Measurements from ENCODE around the gene SLC12A8. TPM values are rescaled to one million over a fixed set of nuclear protein-coding genes. Genes with fewer than 3 reads are reported as not detected.
A peak's percentile ranks its signal among the peaks of the same experiment; 100 is the strongest.

SLC12A8 gene, protein sequence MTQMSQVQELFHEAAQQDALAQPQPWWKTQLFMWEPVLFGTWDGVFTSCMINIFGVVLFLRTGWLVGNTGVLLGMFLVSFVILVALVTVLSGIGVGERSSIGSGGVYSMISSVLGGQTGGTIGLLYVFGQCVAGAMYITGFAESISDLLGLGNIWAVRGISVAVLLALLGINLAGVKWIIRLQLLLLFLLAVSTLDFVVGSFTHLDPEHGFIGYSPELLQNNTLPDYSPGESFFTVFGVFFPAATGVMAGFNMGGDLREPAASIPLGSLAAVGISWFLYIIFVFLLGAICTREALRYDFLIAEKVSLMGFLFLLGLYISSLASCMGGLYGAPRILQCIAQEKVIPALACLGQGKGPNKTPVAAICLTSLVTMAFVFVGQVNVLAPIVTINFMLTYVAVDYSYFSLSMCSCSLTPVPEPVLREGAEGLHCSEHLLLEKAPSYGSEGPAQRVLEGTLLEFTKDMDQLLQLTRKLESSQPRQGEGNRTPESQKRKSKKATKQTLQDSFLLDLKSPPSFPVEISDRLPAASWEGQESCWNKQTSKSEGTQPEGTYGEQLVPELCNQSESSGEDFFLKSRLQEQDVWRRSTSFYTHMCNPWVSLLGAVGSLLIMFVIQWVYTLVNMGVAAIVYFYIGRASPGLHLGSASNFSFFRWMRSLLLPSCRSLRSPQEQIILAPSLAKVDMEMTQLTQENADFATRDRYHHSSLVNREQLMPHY
- under 1 TPM; 0.80 to 0.92 TPM for total RNA-seq
- long read RNA-seq, partial matches to known transcripts, result 0 of 2 reads
- long read RNA-seq, other reads (novel, unspliced or antisense), result 2 of 2 reads

GRCh38 chr3:125212509-125213363, at the start of gene SLC12A8:
SLC12A8 (minus strand) TSS chr3:125212748; CDS start chr3:125211349, 1,399 bp downstream.
- no peak for DNase-seq
- peak; percentile 66 to 74 for ATAC-seq
- intact Hi-C loops (cut with DNase I), result no loop called here

GRCh38 chr3:125262161-125262560, 49.6 kb upstream of the SLC12A8 start:
- no peak for DNase-seq
- ATAC-seq, result no peak
- intact Hi-C loops (cut with DNase I), result no loop called here

GRCh38 chr3:125261031-125261430, 48.5 kb upstream of the SLC12A8 start:
- DNase-seq (no peak), ATAC-seq (no peak)
- intact Hi-C loops (cut with DNase I), result no loop called here

GRCh38 chr3:125260158-125260557, 47.6 kb upstream of the SLC12A8 start:
- DNase-seq (no peak), ATAC-seq (no peak)
- intact Hi-C loops (cut with DNase I), result no loop called here

DNA sequence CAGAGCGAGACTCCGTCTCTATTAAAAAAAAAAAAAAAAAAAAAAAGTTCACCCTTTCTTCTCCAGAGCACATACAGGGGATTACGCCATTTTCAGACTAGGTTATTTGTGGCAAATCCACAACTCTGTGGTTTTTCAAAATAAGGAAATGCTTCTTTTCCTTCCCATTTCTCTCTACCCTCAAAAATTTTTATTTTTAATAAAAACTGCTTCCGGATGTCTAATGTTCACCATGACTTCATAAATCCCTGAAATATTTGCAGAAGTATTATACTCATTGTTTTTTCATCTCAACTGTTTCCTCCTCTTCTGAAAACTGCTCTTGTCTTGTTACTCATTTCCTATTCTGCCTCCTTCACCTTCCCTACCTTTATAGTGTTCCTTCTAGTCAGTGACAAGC, 45.0 kb upstream of the SLC12A8 start:
- DNase-seq (no peak), ATAC-seq (peak in 1 of 2 donors; percentile 19)
- intact Hi-C loops (cut with DNase I), result no loop called here

DNA sequence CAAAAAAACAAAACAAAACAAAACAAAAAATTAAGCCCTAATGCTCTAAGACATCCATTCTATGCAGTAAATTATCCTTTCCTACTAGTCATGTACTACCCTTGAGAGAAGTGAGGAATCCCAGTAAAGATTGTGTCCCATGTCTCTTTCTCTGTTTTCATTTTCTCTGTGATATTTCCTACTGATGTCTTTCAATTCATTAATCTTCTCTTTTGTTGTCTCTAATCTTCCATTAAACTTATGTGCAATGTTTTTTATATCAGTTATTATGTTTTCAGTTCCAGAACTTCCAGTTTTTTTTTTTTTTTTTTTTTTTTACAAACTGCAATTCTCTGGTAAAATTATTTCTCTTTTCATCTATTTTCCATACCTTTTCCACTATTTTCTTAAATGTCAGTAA, 44.1 kb upstream of the SLC12A8 start:
- intact Hi-C loops (cut with DNase I), result no loop called here
- no peak for DNase-seq
- no peak for ATAC-seq

DNA sequence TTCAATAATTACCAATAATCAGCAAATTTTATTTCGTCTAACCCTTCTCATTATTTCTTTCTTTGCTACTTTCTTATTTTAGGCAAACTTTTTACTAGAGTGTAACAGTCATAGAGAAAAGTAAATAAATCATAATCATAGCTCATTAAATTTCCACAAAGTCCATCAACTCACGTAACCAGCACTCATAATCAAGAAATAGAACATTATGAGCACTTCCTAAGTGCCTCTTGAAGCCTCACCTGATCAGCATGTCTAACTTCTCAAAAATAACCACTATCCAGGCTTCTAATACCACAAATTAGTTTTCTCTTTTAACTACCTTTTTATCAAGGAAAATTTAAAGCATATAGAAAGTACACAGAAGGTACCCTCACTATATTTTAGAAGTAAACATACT, 38.4 kb upstream of the SLC12A8 start:
- DNase-seq, result no peak
- intact Hi-C loops (cut with DNase I), result no loop called here

GRCh38 chr3:125246237-125246636, 33.7 kb upstream of the SLC12A8 start:
- intact Hi-C loops (cut with DNase I), result no loop called here
- no peak for ATAC-seq
- DNase-seq, result no peak

More for the DNA sequence above, 38.4 kb upstream of the SLC12A8 start:
- no peak for ATAC-seq

DNA sequence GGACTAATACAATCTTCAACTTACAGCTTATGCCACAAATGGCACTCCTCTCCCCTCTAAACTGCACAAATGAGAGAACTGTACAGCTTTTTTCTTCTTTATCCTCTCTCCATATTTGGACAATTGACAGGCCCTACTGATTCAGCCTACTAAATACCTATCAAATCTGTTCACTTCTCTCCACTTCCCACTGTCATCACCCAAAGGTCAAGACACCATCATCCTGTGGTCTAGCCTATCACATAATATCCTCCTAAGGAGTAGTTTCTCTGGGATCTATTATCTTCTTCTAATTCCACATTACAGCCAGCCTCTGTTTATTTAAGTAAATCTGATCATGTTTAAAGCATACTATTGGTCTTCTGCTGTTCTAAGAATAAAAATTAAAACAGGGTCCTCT, 33.0 kb upstream of the SLC12A8 start:
- no peak for DNase-seq
- intact Hi-C loops (cut with DNase I), result no loop called here
- no peak for ATAC-seq

DNA sequence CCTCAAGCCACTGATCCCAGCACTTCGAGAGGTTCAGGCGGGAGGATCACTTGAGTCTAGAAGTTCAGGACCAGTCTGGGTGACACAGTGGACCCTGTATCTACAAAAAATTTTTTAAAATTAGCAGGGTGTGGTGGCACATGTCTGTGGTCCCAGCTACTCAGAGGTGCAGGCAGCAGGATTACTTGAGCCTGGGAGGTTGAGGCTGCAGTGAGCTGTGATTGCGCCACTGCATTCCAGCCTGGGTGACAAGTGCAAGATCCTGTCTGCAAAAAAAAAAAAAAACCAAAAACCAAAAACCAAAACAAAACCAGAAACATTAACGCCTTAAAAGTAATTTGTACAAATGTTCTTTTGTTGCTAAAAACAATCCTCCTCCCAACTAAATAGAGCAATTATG, 27.9 kb upstream of the SLC12A8 start:
- no peak for DNase-seq
- no peak for ATAC-seq
- intact Hi-C loops (cut with DNase I), result no loop called here

- no peak for ATAC-seq
- intact Hi-C loops (cut with DNase I), result no loop called here
Measured at GRCh38 chr3:125239266-125239665, 26.7 kb upstream of the SLC12A8 start.

GRCh38 chr3:125238759-125239158, 26.2 kb upstream of the SLC12A8 start:
- ATAC-seq (no peak), DNase-seq (no peak)
- intact Hi-C loops (cut with DNase I), result no loop called here

More at GRCh38 chr3:125239266-125239665, 26.7 kb upstream of the SLC12A8 start:
- DNase-seq, result no peak

DNA sequence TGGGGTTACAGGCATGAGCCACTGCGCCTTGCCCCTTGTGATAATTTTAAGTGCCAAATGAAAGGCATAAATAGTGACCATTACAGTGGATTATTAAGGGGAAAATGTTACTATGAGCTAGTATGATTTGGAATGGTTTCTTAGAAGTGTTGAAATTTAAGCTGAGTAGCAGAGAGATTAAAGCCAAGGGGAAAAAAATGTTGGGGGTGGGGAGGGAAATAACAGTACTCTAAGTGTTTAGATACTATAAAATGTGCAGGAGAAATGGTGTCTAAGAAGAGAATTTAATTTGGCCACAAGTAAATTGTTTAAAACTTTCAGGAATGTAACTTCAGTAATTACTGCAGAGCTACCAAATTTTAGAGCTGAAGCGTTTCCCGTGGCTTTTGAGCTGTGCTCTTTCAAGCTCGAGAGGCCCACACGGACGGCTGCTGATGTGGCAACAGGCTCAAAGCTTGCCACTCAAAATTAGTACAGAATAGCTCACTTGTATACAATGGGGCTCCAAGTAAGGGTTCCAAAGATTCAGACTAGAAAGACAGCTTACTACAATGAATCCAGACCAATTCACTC, 23.9 kb upstream of the SLC12A8 start:
- peak; percentile 21 to 63 for ATAC-seq
- no peak for DNase-seq
- intact Hi-C loops (cut with DNase I), result no loop called here

- intact Hi-C loops (cut with DNase I), result no loop called here
- DNase-seq (no peak), ATAC-seq (no peak)
Measured at GRCh38 chr3:125234831-125235230, 22.3 kb upstream of the SLC12A8 start.

DNA sequence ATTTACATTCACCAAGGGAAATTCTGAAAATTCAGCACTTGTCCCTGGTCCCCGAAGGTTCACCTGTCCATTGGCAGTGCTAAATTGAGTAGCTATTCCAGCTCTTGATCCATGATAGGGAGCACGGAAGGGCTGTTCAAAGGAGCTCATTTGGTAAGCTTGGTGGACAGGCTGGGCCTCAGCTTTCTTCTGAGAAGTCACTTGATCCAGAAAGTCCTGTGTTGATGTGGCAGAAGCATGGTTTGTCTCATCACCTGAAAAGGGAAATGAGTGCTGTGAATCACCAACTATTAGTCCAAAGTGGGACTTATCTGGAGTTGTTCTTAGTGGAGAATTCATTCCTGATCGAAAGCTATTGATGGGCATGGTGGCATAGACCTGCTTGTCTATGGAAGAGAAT, 19.9 kb upstream of the SLC12A8 start:
- intact Hi-C loops (cut with DNase I), result no loop called here
- no peak for ATAC-seq
- no peak for DNase-seq

GRCh38 chr3:125231895-125232294, 19.3 kb upstream of the SLC12A8 start:
- no peak for DNase-seq
- ATAC-seq, result peak in 1 of 2 donors; percentile 80
- intact Hi-C loops (cut with DNase I), result no loop called here

DNA sequence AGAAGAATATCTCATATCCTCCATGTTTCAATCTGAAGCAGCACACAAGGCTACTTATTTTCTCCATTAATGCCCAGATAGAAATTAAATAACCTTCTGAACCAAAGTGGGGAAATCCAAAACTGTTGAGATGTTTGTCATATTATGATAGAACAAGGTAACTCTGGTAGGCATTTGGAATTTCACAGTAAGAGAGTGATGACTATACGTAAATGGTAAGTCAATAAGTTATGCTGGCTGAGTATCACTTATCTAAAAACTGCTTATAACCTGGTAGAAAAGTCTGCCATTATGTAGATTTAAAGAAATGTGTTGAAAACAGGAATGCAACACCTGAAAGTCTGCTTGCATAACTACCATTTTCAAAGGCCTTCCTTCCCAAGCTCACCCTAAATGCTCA, 17.2 kb upstream of the SLC12A8 start:
- no peak for ATAC-seq
- intact Hi-C loops (cut with DNase I), result no loop called here
- no peak for DNase-seq

DNA sequence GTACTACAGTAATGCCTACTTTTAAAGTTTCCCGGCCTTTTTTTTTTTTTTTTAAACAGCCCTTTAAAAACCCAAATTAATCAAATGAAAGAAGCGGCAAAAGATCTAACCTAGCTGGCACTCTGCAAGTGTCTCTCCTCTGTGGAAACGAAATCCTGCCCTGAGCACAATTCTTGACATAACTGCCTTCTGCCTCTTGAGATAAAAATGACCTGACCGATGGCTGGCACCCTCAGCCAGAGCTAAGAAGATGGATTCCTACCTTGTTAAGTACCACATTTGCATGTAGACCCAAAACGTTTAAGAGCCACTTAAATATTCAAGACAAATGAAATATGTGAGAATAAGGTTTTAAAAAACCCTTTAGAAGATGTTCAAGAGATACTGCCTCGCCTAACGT, 16.6 kb upstream of the SLC12A8 start:
- no peak for DNase-seq
- intact Hi-C loops (cut with DNase I), result no loop called here
- no peak for ATAC-seq

DNA sequence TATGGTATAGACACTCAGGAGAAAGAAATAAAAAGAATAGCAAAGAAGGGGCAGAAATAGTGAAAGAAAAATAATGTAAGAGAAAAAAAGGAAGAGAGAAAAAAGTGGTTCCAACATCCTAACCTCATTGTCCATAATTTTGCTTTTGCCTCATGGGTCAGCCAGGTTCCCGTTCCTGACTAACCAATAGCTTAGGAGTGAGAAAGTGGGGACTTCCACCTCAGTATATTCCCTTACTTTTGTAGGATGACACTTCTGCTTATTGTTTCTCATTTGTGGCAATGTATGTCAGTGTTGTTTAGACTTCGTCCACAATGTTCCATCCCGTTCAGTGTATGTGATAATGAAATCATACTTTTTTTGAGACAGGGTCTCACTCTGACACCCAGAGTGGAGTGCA, 9.3 kb upstream of the SLC12A8 start:
- no peak for ATAC-seq

More for the DNA sequence above, 9.3 kb upstream of the SLC12A8 start:
- no peak for DNase-seq
- intact Hi-C loops (cut with DNase I), result no loop called here
